Mucosa of rectum (tissue), 2 donors: Measurements from ENCODE around the gene CTNND2.

Experiments used
- H3K27ac ChIP-seq, 2 donors: one replicate each; pipeline ENCODE4 v1.7.0; 2013; ENCODE audit warnings: inconsistent platforms in 2 of 2, low read depth in 2 of 2, low read length in 2 of 2
- H3K27me3 ChIP-seq, 2 donors: one replicate each; pipeline ENCODE4 v1.7.0; 2013; ENCODE audit warnings: low read length in 2 of 2; ENCODE audit not compliant: control insufficient read depth in 2 of 2, insufficient read depth in 2 of 2
- H3K36me3 ChIP-seq, 2 donors: one replicate each; pipeline ENCODE4 v1.7.0; 2013; ENCODE audit warnings: low read length in 2 of 2; ENCODE audit not compliant: control insufficient read depth in 2 of 2, insufficient read depth in 2 of 2
- H3K4me1 ChIP-seq, 2 donors: one replicate each; pipeline ENCODE4 v1.7.0; 2013; ENCODE audit warnings: low read length in 2 of 2, mild to moderate bottlenecking in 1 of 2; ENCODE audit not compliant: control insufficient read depth in 2 of 2, insufficient read depth in 2 of 2
- H3K4me3 ChIP-seq, 2 donors: one replicate each; pipeline ENCODE4 v1.7.0; 2013; ENCODE audit warnings: low read length in 2 of 2
- H3K9ac ChIP-seq, 2 donors: one replicate each; pipeline ENCODE4 v1.7.0; 2013; ENCODE audit warnings: low read length in 2 of 2, low read depth in 1 of 2, mild to moderate bottlenecking in 1 of 2
- H3K9me3 ChIP-seq, 2 donors: one replicate each; pipeline ENCODE4 v1.7.0; 2013; ENCODE audit warnings: low read length in 2 of 2; ENCODE audit not compliant: control insufficient read depth in 2 of 2
- donor health status: healthy.
- donor health status: Normal muscosa, but diverticular disease.

Gene CTNND2

DNA sequence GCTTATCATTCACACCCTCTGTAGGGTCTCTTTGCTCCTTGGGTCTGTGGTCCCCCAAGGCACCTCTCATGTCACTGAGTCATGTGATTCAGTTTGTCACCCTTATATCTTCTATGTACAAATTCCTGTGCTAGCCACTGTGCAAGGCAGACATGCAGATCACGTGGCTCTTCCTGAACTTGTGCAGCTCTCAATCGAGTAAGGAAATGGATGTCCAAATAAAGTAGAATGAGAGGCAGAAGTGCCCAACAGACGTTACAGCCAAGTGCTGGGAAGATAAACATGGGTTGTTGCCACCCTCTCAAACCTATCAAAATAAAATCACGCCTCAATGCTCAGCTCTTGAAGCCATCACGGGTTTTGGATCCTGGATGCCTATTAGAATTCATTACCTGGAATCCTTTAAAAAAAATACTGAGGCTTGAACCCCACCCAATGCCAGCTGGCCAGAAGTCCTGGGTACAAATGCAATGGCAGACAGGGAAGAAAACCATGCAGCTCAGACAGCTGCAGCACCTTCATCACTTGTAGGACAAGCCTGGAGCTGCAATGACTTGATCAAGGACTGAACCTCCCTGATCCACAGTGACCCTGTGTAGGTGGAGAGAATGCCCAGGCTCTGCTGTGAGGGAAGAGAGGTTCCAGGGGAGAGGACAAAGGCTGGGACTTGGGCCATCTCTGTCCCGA, 914.5 kb downstream of the CTNND2 start:
- H3K4me1 ChIP-seq, result no peaks in the 10 kb centered on the region
- H3K4me3 ChIP-seq, result no peak overlapping the region
- peaks cover 0 to 3% of the 10 kb centered on the region in 2 donors for H3K27me3 ChIP-seq
- H3K27ac ChIP-seq, result no peak overlapping the region
- no peaks in the 10 kb centered on the region for H3K9me3 ChIP-seq
- H3K36me3 ChIP-seq, result no peaks in the 10 kb centered on the region
- H3K9ac ChIP-seq, result no peak overlapping the region

DNA sequence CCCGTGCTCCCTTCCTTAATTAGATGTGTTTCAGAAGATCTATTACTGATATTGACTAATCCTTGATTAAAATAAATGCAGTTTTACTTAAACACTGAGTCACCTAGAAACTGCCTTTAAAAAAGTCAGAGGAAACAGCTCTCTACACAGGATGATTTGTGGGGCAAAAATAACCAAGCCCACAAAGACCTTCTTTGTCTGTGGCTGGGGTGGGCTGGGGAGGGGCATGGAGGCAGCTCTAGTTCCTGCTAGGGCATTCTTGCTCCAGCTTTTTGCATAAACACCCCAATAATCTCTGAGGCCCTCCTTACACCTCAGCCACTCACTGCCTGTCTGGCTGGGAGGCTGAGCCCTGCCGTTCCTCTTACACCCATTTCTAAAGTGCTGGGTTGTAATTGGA, 915.6 kb downstream of the CTNND2 start:
- Histone ChIP-seq H3K9me3 (no peaks in the 10 kb centered on the region), H3K27me3 (peaks cover 0 to 3% of the 10 kb centered on the region in 2 donors), H3K4me3 (no peak overlapping the region), H3K36me3 (no peaks in the 10 kb centered on the region), H3K9ac (no peak overlapping the region), H3K4me1 (no peaks in the 10 kb centered on the region), H3K27ac (no peak overlapping the region)

DNA sequence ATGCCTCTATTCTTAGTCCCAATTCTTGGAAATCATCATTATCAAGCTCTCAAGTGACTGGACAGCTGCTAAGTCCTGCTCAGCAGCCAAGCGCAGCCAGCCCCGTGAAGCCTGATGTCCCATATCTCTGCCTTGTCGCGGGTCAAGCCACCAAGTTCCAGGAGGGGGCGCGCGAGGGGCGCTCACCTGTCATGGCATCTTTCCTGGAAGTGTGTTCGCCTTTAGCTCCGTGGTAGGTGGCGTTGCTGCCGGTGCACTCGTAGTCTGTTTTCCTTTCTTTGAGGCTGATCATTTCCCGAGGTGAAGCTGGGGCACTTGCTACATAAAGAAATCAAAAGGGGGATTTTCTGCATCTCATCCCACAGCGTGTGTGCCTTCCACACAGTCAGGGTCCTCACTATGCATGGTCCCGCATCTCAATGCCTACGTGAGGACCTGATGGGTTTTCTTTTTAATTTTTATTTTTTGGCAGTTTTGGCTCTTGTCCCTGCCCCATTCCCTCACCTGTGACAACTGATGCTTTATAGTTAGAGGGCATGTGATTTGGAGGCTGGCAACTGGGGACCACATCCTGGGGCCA, 916.2 kb downstream of the CTNND2 start:
- Histone ChIP-seq H3K9me3 (no peaks in the 10 kb centered on the region), H3K27ac (no peak overlapping the region), H3K36me3 (no peaks in the 10 kb centered on the region), H3K9ac (no peak overlapping the region), H3K4me3 (no peak overlapping the region), H3K27me3 (peaks cover 0 to 3% of the 10 kb centered on the region in 2 donors), H3K4me1 (no peaks in the 10 kb centered on the region)

DNA sequence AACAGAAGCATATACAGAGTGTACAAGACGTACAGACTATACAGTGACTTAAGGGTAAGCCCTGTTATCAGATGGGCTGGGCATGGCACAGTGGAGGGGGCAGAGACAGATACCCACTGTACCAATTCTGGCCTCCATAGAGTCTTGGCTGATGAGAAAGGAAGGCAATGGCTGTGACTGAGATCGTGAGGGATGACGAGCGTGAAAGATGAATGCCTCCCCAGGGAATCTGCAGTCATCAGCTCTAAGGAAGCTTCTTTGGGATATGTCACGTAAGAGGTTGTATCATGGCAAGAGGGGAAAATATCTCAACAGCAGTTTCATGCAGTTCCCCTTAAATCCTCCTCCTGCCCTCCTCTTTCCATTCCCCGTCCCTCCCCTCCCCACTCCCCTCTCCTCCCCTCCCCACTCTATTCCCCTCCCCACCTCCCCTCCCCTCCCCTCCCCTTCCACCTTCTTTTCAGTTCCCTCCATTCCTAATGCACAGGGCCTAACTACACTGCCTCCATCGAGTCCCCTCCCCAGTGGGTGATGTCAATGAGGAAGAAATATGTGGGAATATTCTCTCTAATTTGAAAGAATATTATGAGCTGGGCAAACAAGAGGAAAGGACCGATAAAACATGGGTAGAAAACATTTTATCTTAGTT, 916.8 kb downstream of the CTNND2 start:
- H3K4me1 ChIP-seq, result no peaks in the 10 kb centered on the region

DNA sequence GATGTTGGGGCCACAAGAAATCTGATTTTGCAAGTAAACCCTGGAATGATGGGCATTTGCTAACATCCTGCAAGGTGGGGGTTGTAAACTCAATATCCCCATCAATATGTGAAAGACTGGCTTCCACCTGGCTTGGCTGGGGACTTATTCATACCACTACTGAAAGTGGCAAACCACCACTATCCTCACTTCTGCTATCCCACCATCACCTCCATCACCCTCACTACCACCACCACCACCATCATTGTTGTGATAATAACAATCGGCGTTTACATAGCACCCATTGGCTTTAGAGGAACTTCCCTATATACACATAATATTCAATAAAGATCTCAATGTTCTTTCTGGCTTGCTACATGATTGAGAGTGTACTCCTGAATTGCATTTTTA, 918.5 kb downstream of the CTNND2 start:
- H3K9me3 ChIP-seq, result no peaks in the 10 kb centered on the region
- no peak overlapping the region for H3K27ac ChIP-seq
- no peaks in the 10 kb centered on the region for H3K4me1 ChIP-seq
- no peak overlapping the region for H3K9ac ChIP-seq
- H3K27me3 ChIP-seq, result peaks cover 0 to 3% of the 10 kb centered on the region in 2 donors
- H3K36me3 ChIP-seq, result no peaks in the 10 kb centered on the region
- H3K4me3 ChIP-seq, result no peak overlapping the region

More for the DNA sequence above, 916.8 kb downstream of the CTNND2 start:
- Histone ChIP-seq H3K9ac (no peak overlapping the region), H3K36me3 (no peaks in the 10 kb centered on the region), H3K9me3 (no peaks in the 10 kb centered on the region), H3K27ac (no peak overlapping the region), H3K27me3 (peaks cover 0 to 3% of the 10 kb centered on the region in 2 donors), H3K4me3 (no peak overlapping the region)

DNA sequence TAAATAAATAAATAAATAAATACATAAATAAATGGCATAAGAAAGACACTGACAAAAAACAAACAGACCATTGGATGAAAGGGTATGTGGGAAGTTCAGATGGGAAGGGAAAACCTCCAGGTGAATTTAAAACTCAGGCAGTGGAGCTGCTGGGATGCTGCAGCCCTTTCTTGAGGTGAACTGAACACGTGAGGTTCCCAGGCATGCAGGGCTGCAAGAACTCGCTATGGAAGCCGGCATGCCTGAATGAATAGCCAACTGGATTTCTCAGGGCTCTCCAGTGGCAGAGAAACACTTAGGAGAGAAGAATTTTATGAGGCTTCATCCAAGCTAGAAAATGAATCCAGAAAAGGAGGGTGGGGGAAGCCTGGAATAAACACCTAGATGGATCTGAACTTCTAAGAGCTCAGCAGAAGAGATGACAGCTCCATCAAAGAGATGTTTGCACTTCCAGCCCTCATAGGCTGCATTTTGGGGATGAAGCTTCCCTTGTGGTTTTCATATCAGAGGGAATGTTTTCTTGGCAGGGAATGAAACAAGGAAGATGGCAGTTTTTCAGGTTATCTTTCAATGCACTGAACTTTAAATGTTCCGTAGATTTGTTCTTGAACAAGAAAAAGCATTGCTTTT, 919.0 kb downstream of the CTNND2 start:
- no peaks in the 10 kb centered on the region for H3K4me1 ChIP-seq
- H3K9me3 ChIP-seq, result no peaks in the 10 kb centered on the region
- no peak overlapping the region for H3K4me3 ChIP-seq
- no peak overlapping the region for H3K9ac ChIP-seq
- peaks cover 0 to 3% of the 10 kb centered on the region in 2 donors for H3K27me3 ChIP-seq
- no peak overlapping the region for H3K27ac ChIP-seq
- no peaks in the 10 kb centered on the region for H3K36me3 ChIP-seq

DNA sequence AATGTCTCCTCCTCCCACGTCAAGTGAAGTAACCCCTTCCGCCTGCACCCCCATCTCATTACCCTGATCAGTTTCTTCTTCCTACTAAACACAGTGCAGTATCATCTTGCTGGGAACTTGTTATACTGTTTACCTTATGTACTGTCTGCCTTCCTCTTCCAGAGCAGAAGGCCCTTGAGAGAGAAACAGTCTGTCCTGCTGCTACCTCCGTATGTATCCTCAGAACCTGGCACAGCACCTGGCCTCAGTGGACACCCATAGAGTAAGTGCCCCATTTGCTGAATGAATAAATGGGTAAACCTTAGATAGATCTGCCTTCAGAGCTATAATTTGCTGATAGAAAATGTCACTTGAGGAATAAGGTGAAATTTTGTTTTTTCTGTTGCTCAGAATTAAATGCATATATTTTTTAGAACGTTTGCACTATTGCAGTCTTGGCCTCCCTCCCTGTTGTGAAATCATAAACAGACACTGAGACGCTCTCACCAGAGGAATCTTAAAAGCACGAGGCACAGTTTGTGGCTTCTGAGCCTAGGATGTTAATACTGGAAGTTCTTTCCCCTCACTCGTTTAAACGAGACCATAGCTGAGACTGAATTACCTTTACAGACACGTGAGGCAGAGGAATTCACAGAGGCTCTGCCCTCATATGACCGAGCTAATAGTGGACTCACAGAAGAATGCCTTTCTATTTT, 920.1 kb downstream of the CTNND2 start:
- Histone ChIP-seq H3K27ac (no peak overlapping the region), H3K9ac (no peak overlapping the region), H3K4me3 (no peak overlapping the region), H3K4me1 (no peaks in the 10 kb centered on the region), H3K36me3 (no peaks in the 10 kb centered on the region), H3K9me3 (no peaks in the 10 kb centered on the region), H3K27me3 (peaks cover 0 to 3% of the 10 kb centered on the region in 2 donors)

DNA sequence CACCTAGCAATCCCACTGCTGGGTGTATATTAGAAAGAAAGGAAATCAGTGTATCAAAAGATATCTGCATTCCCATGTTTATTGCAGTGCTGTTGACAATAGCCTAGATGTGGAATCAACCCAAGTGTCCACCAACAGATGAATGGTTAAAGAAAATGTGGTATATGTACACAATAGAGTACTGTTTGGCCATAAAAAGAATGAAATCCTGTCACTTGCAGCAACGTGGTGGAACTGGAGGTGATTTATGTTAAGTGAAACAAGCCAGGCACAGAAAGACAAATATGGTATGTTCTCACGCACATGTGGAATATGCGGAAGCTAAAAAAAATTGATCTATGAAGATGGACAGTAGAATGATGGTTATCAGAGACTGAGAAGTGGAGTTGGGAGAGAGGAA, 921.6 kb downstream of the CTNND2 start:
- Histone ChIP-seq H3K4me3 (no peak overlapping the region), H3K9me3 (no peaks in the 10 kb centered on the region), H3K9ac (no peak overlapping the region), H3K27ac (no peak overlapping the region), H3K36me3 (no peaks in the 10 kb centered on the region), H3K27me3 (no peaks in the 10 kb centered on the region), H3K4me1 (no peaks in the 10 kb centered on the region)

DNA sequence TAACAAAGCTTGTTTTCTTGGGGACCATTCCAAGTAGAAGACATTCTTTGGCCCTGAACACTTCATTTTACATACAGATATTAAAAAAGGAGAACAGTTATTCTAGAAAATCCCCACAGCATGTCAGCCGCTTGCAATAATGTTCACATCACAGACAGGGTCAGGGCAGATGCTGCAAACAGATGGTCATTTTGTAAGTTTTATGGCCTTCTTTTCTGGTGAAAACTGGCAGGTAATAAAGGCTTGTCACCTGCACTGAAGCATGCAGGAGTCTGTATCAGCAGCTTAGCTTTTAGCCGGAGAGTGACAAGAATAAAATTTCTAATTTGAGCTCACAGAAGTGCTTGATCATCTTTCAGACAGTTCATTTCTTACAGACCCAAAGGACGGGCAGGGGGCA, 922.3 kb downstream of the CTNND2 start:
- H3K27ac ChIP-seq, result no peak overlapping the region
- no peak overlapping the region for H3K4me3 ChIP-seq
- no peak overlapping the region for H3K9ac ChIP-seq
- H3K4me1 ChIP-seq, result no peaks in the 10 kb centered on the region
- no peaks in the 10 kb centered on the region for H3K36me3 ChIP-seq
- H3K9me3 ChIP-seq, result no peaks in the 10 kb centered on the region
- H3K27me3 ChIP-seq, result no peaks in the 10 kb centered on the region

DNA sequence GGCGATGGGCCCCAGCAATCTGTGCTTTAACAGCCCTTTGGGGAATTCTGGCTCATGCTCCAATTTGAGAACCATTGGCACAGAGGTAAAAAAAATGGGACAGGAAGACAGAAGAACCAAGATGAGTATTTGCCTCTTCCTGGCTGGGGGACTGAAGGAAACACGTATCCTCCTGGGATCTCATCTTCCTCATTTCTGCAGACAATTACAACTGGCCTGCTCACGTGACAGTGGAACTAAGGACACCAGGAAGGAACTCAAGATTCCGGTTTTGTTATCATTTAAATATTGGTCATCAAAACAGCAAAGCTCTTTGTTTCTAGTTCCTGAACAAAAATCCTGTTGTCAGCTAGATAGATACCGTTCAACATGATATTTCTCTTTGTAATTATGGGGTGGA, 927.2 kb downstream of the CTNND2 start:
- Histone ChIP-seq H3K4me1 (no peaks in the 10 kb centered on the region), H3K9me3 (no peaks in the 10 kb centered on the region), H3K27me3 (peaks cover 0 to 2% of the 10 kb centered on the region in 2 donors), H3K36me3 (no peaks in the 10 kb centered on the region), H3K9ac (no peak overlapping the region), H3K27ac (no peak overlapping the region), H3K4me3 (no peak overlapping the region)
